Activated CD4-positive, alpha-beta T cell treated with anti-CD3 and anti-CD28 coated beads, Interleukin-2, amount 10 ng/mL, durations not matched to agents 24 days and 14 days (primary cell): Measurements from ENCODE around the gene PJVK. TPM values are rescaled to one million over a fixed set of nuclear protein-coding genes. Genes with fewer than 3 reads are reported as not detected.

ENCODE experiments used
- DNase-seq: peaks from one replicate; pipeline ENCODE4 v3.0.0; 2022
- H3K27ac Mint-ChIP-seq: one replicate; pipeline ENCODE4 v1.8.0; 2022; ENCODE audit warnings: mild to moderate bottlenecking, mixed read lengths
- H3K27me3 Mint-ChIP-seq: one replicate; pipeline ENCODE4 v1.8.0; 2022; ENCODE audit warnings: mixed read lengths
- H3K36me3 Mint-ChIP-seq: one replicate; pipeline ENCODE4 v1.8.0; 2022; ENCODE audit warnings: low read depth, mild to moderate bottlenecking, mixed read lengths
- H3K4me1 Mint-ChIP-seq: one replicate; pipeline ENCODE4 v1.8.0; 2021; ENCODE audit warnings: mixed read lengths
- H3K4me3 Mint-ChIP-seq: one replicate; pipeline ENCODE4 v1.8.0; 2022; ENCODE audit warnings: mild to moderate bottlenecking, moderate library complexity, mixed read lengths
- H3K9me3 Mint-ChIP-seq: one replicate; pipeline ENCODE4 v1.8.0; 2021; ENCODE audit warnings: mixed read lengths
- intact Hi-C: fragments of 100-400 bp; cut with micrococcal nuclease; formaldehyde crosslinking; loops from one replicate; pipeline ENCODE4 v1.15.1; 2023
- total RNA-seq: library from RNA; stranded (reverse); gene quantifications from 2 replicates; pipeline ENCODE4 v1.2.3, GENCODE V29; 2022

PJVK gene
- total RNA-seq, 1 donor from 2014 or later, result 2.3 TPM

- intact Hi-C loops, result no loop called here
- Mint-ChIP-seq H3K4me1 (peaks cover 25% of the 10 kb centered on the region), H3K27ac (no peak overlapping the region), H3K36me3 (peaks cover 42% of the 10 kb centered on the region), H3K9me3 (no peaks in the 10 kb centered on the region), H3K27me3 (no peaks in the 10 kb centered on the region), H3K4me3 (no peak overlapping the region)
- DNase-seq, result no peak
These were observed 59.2 kb downstream of the PJVK start for GRCh38 chr2:178510384-178510783.

Other genes with a start within 250 kb of the PJVK start
- 52.4 and 61.2 TPM in 2 replicates for gene PRKRA, start 203 bp upstream of the PJVK start, total RNA-seq
- gene FKBP7, start 27.2 kb downstream of the PJVK start, total RNA-seq, result 4.8 and 4.9 TPM in 2 replicates
- 28.0 and 35.4 TPM in 2 replicates for gene PLEKHA3, start 29.1 kb downstream of the PJVK start, total RNA-seq